ENCODE data around the gene DNER.
A peak's percentile ranks its signal among the peaks of the same experiment; 100 is the strongest.

DNER gene

GRCh38 chr2:229438430-229439159, 275.8 kb downstream of the DNER start:
- TF ChIP-seq CTCF (conservative IDR thresholded peaks at IDR 0.05; ENCODE audit: low read depth): no peak
- H3K27ac ChIP-seq: no peak overlapping the region
- ChIA-PET CTCF (interaction anchor here (0.6 kb wide), 1 partner anchor 93 kb away, joined by 4 read pairs; no protein-coding TSS in a partner anchor), POLR2A (ENCODE audit: low non-redundant PET) (no interaction called here)
- no peak for DNase-seq (ENCODE audit: low spot score)

- no peak for DNase-seq (ENCODE audit: low spot score)
- POLR2A ChIA-PET (ENCODE audit: low non-redundant PET): no interaction called here
- CTCF ChIA-PET: no interaction called here
- no peak for TF ChIP-seq CTCF (conservative IDR thresholded peaks at IDR 0.05; ENCODE audit: low read depth)
- H3K27ac ChIP-seq: no peak overlapping the region
Observed at GRCh38 chr2:229437467-229437866, 276.9 kb downstream of the DNER start.

GRCh38 chr2:229434187-229434586, 280.2 kb downstream of the DNER start:
- ChIA-PET CTCF (interaction anchor here (0.7 kb wide), 1 partner anchor 682 kb away, joined by 3 read pairs; no protein-coding TSS in a partner anchor), POLR2A (ENCODE audit: low non-redundant PET) (no interaction called here)
- peak; percentile 8 for DNase-seq (ENCODE audit: low spot score)
- TF ChIP-seq CTCF (conservative IDR thresholded peaks at IDR 0.05; ENCODE audit: low read depth): no peak
- H3K27ac ChIP-seq: no peak overlapping the region

GRCh38 chr2:229433351-229433750, 281.0 kb downstream of the DNER start:
- no peak overlapping the region for H3K27ac ChIP-seq
- no peak for DNase-seq (ENCODE audit: low spot score)
- TF ChIP-seq CTCF (conservative IDR thresholded peaks at IDR 0.05; ENCODE audit: low read depth): no peak
- ChIA-PET POLR2A (ENCODE audit: low non-redundant PET) (no interaction called here), CTCF (interaction anchor here (0.6 kb wide), 1 partner anchor 288 kb away, joined by 4 read pairs; no protein-coding TSS in a partner anchor)

- CTCF ChIA-PET: interaction anchor here (0.5 to 1.6 kb wide), 12 partner anchors 12 to 584 kb away, joined by 3 to 14 read pairs (median 3); no protein-coding TSS in a partner anchor
- H3K27ac ChIP-seq: no peak overlapping the region
- DNase-seq (ENCODE audit: low spot score): peak; percentile 32
- peak; percentile 69 for TF ChIP-seq CTCF (conservative IDR thresholded peaks at IDR 0.05; ENCODE audit: low read depth)
- POLR2A ChIA-PET (ENCODE audit: low non-redundant PET): no interaction called here
Observed at GRCh38 chr2:229431327-229431954, 282.9 kb downstream of the DNER start.

GRCh38 chr2:229429589-229429988, 284.8 kb downstream of the DNER start:
- ChIA-PET POLR2A (ENCODE audit: low non-redundant PET) (no interaction called here), CTCF (no interaction called here)
- DNase-seq (ENCODE audit: low spot score): no peak
- H3K27ac ChIP-seq: no peak overlapping the region
- no peak for TF ChIP-seq CTCF (conservative IDR thresholded peaks at IDR 0.05; ENCODE audit: low read depth)

Measured in RWPE1 (cell line).